Testis (tissue), 2 donors: ENCODE measurements around the gene OR2S2.

Source experiments
- POLR2A ChIP-seq: fragments of 450-650 bp; IDR thresholded peaks from one replicate; pipeline ENCODE4 v1.6.1; 2017; ENCODE audit warnings: antibody characterized with exemption, mild to moderate bottlenecking, moderate library complexity
- TF ChIP-seq, protein P1 (sequence below), 3 experiments: fragments of 450-650 bp in 2 of 3; fragments of 200-600 bp in 1 of 3; sonication (generic) in 1 of 3; IDR thresholded peaks; one replicate each; pipeline ENCODE4 v1.5.1; 2016 to 2019; ENCODE audit warnings: antibody characterized with exemption in 3 of 3, mild to moderate bottlenecking in 2 of 3, moderate library complexity in 1 of 3

- TF ChIP-seq, protein P1, sequence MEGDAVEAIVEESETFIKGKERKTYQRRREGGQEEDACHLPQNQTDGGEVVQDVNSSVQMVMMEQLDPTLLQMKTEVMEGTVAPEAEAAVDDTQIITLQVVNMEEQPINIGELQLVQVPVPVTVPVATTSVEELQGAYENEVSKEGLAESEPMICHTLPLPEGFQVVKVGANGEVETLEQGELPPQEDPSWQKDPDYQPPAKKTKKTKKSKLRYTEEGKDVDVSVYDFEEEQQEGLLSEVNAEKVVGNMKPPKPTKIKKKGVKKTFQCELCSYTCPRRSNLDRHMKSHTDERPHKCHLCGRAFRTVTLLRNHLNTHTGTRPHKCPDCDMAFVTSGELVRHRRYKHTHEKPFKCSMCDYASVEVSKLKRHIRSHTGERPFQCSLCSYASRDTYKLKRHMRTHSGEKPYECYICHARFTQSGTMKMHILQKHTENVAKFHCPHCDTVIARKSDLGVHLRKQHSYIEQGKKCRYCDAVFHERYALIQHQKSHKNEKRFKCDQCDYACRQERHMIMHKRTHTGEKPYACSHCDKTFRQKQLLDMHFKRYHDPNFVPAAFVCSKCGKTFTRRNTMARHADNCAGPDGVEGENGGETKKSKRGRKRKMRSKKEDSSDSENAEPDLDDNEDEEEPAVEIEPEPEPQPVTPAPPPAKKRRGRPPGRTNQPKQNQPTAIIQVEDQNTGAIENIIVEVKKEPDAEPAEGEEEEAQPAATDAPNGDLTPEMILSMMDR (IDR thresholded peaks at IDR 0.05) = no peak
- no peak for TF ChIP-seq POLR2A
Measured at GRCh38 chr9:35978792-35979191, 20.8 kb upstream of the OR2S2 start.
